ENCODE results near the gene ZBTB20.
"Not testable (repeated sequence)": the region's sequence is repeated elsewhere in the genome, so short reads cannot be mapped to it uniquely, and the experiment has no call there.

The ZBTB20 gene

DNA sequence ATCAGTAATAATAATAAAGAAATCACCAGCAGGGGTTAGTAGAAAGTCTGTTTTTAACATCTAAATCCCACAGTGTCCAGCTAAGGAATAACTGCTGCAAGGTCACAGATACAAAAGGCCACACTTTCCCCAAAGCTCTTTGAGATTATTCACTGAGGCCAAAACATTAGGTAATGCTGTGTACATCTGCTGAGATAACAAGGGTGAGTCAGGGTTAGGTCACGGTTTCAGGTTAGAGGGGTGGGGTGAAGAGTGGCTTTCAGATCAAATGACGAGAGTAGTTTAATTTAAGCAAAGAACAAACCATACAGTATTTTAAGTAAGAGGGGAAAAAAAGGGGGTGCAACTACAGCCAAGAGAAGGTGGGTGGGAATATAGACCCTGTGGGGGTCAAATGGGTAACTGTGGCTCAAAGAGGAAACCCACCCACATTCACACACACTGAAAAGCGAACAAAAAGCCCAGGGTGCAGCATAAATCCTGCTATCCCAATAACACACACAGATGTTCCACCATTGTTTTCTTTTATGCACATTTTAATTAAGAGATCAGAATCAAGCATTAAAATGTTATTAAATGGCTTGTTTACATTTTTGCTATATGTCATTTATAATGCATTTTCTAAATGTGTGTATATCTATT is 440.4 kb downstream of the ZBTB20 start:
- DNase-seq: no peak

DNA sequence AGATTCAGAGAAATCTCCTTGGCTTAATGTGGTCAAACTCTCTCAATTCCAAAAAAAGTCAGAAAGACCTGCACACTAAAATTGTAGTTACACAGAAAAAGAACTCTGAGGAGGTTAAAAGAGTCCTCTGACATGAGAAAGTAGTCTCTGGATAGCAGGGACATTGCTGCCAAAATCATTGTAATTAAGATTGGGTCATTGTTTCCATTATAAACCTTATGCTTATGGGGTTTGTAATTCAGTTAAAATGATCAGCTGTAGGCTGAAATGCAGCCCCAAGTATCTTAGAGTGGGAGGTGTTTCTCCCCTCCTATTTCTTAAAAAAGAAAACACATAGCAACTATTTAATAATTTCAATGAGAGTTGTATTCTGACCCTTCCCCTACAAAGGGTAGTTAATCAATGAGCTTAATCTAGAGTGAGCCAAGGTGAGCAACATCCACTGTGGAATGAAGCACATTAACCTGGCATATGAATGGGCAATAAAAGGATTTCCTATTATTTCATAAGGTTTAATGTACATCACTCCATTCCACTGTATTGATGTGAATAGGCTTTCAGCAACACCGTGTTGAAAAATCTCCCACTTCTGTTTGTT is 446.4 kb downstream of the ZBTB20 start:
- DNase-seq: no peak

DNA sequence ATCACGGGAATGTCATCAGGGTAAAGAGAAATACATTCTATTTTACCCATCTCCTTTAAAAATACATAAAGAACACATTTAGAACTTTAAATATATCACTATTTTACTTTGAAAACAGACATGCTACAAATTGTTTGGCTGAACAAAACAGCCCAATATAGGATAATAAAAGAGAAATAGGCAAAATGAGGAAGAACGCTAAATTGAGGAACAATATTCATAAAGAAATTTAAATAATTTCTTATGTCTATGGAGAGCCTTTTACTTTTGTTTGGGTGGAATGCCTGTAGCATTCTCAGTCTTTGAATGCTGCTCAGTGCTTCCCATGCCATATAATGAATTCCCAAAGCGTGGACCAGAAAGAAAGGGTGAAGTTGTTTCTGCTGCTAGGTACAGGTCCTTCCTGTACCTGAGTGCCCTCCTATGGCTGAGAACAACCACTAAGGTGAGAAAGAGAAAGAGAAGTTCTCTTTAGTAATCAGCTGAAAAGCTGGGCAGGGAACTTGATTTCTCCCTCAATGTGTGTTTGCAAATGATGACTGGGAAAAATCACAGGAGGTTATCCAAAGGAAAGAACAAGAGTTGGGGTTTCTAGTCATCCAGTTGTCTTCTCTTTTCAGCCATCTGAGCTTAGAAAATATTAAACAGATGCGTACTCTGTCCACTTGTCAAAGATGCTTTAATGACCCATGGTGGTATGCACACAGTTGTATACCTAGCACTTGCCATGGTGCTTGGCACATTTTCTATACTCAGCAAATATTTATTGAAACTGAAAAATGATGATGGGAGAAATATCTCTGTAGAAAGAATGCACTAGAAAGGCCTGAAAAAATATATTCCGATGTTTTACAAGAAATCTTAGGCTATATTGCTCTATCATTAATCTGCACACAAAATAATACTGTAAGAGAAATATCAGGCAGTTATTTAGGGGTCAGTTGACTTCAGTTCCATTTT is 448.7 kb downstream of the ZBTB20 start:
- DNase-seq: no peak

DNA sequence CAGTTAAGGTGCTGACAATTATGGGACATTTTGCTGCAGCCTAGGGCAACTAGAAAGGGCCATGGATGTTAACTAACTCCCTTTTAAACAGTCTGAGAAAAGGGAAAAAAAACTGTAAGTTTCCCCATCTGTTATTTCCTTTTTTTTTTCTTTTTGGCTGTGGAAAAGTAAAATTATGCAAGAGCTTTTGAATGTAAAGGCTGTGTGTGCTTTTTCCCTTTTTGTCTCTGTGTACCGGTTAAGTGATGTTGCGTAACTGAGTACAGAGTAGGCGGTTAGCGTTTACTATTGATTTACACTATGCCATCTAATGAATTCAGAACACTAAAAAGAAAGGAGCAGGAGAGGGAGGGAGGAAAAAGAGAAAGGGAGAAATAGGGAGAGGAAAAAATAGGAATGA is 449.7 kb downstream of the ZBTB20 start:
- DNase-seq: no peak

DNA sequence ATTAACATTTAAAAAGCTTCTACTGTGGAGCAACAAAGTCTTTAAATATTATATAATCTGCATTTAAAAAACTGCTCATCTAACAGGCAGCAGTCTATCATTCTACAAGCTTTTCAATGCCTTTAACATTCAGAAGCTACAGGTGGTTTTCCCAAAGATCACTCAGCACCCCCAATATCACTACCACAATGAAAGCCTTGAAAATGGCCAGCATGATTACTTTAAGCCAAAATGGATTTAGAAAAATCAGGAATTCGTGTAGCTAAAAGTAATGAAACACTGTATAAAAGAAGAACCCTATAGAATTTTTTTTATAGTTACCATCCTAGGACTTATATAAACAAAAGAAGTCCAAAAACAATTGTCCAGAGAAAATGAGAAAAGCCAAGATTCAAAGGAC is 452.8 kb downstream of the ZBTB20 start:
- DNase-seq: no peak

DNA sequence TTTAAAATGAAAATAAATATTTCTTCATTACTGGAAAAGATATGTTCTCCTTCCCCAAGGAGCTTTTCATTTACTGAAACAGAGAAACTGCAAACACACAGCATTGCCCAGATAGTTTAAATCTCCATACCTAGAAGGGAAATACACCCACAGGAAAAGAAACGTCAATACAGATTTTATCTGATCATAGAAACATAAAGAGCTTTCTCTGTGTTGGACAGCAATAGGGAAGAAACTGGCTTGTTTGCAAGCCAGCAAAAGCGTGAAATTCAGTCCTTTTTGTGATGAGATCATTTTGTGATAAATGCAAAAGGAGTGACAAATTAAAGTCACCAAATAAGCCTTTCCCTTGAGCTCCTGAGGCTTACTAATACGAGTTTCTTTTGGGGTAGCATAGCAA is 455.2 kb downstream of the ZBTB20 start:
- no peak for DNase-seq

DNA sequence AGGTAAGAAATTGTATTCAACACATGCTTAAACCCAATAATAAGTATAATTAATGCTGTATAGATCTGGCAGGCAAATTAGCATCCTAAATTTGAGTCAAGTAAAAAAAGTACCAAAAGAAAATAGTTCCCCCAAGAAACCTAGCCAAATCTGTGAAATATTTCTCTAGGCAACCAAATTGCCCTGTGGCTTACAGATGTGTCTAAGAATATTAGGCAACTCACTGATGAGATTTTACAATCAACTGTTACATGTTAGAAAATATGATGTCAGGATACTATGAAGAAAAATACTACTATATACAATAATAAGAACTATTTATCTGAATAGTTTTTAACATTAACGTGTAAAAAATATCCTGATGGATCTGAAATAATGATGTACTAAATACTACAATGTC is 456.2 kb downstream of the ZBTB20 start:
- DNase-seq: no peak

DNA sequence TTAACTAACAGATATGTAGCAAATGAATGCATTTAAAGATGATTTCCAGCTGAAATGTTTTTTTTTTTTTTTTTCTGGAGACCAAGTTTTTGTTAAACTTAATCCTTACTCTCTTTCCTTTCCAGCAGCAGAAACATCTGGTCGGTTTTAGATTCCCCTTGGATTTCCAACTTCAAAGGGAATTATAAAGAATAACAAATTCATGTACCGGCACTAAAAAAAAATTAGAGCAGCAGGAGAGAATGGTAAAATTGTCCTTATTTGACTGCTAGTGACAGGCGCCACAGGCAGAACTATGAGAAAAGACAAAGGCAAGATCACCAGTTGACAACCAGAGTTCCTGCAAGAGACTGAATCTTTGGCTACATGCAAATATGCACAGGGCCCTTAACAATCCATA is 459.9 kb downstream of the ZBTB20 start:
- no peak for DNase-seq

DNA sequence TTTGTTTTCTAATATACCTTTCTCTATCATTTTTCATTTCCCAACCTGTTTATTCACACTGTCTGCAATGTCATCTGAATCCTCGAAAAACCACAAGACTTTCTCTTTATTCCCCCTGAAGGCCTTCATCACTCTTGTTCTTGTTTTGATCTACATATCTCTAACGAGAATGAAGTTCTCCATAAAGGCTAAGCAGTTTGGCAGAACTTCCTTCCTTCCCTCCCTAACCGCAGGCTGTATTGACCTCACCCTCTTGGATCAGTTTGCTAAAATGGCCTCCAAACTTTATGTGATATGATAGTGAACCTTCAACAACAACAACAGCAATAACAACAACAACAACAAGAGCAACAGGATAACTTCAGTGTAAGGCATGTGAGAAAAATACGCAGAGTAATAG is 460.5 kb downstream of the ZBTB20 start:
- no peak for DNase-seq

DNA sequence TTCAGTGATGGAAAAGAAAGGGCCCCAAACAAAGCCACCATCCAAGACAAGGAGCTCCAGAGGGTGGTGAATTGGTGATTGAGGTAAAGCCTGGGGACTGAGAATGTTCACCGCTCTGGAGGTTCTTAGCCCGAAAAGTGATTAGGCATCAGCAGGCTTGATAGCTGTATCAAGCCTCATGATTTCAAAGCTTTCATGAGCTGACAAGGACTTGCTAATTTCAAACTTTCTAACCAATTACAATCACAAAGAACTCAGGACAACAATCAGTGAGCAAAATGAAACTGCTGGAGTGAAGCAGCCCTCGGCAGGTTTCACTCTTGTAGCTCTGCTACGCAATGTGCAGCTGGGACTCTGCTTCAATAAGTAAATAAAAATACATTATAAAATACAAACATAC is 461.9 kb downstream of the ZBTB20 start:
- no peak for DNase-seq

DNA sequence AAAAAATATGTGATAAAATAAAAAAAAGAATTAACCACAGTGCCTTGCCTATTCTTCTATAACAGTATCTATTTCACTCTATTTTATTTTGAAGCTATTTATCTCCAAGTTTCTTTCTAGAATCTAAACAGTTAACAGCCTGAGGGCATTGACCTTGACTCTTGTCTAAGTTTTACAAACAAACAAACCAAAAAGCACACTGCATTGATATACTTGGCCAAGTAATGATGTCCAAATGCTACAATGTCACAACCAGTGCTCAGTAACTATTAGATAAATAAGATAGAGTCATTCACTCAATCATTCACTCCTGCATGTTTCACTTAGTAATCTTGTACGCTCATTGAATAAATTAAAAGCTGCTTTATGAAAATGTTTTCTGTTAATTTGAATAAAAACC is 466.8 kb downstream of the ZBTB20 start:
- DNase-seq: no peak

DNA sequence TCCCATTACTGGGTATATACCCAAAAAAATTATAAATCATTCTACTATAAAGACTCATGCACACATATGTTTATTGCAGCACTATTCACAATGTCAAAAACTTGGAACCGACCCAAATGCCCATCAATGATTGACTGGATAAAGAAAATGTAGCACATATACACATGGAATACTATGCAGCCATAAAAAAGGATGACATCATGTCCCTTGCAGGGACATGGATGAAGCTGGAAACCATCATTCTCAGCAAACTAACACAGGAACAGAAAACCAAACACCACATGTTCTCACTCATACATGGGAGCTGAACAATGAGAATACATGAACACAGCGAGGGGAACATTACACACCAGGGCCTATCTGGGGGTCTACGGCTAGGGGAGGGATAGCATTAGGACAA is 467.3 kb downstream of the ZBTB20 start:
- DNase-seq: not testable (repeated sequence)

DNA sequence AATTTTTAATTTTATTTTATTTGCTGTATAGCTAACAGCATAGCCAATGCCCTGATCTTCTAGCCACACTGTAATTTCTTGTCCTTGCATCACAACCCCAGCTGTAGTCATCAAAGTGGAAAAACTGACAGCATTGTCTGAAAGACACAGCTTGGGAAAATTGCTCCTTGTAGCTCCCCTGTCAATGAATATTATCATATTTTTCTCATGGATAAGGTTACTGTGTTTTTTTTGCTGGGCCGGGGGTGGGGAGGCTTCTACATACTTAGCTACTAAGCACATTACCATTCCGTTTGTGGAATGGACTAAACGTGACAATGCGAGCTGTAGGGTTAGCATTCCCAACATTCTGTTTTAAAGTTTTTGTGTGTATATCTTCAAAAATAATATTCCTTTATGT is 472.0 kb downstream of the ZBTB20 start:
- no peak for DNase-seq

DNA sequence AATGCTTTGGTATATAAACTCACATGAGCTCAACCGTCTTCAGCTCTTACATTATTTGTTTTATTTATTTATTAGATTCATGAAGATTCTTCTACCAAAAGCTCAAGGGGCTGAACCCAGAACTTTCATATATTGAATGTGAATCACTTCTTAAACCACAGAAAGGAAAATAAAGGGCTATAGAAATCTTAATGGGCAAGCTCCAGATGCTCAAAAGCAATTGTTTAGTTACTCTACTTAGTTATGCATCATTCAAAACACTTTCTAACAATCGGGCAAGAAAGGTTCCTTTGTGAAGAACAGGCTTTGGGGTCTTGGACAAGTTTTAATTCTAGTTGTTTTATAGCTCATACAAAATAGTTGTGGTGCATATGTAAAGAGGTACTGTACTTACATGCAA is 473.1 kb downstream of the ZBTB20 start:
- DNase-seq: no peak

DNA sequence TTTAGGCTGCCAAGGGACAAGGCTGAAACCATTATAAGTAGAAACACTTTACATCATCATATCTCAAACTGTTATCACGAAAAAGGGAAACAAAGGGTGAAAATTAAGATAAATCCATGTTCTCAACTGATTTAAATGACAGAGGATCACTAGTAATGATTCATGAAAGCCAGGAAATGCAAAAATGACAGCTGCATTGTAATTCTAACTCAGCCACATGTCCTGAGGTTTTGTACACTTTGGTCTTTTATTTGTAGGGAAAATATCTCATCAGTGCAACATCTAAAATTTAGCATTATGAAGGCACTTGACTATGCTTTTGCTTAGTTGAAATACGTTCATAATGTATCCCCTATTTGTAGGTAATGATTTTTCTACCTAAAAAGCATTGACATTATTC is 473.6 kb downstream of the ZBTB20 start:
- no peak for DNase-seq

DNA sequence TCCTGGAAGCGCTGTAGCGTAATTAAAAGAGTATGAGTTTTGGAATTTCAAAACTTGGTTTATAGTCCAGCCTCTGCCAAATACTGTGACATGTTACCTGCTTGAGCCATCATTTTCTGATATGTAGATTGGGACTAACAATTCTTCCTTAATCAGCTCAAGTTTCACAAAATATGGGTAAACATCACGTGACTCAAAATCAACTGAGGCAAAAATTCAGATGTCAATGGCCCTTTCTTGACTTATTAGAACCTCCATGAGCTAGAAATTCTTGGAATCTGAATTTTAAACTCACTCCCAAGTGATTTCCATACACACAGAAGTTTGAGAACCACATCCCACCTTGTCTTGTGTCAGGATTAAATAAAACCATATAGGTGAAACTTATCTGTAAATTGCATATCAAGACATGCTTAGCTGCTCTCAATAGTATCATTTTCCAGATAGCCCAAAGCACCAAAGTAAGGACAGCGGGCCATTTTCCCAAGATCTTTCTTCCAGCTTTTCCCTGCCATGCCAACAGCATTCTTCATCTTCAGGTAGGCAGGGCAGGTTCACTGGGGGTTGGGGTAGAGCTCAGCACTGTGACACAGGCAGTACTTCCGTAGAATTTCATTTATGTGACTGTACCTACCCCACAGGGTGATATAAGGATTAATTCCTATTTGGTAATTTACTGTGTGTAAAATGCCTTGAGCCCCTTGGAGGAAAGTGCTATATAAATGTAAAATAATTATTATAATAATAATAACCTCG is 474.2 kb downstream of the ZBTB20 start:
- DNase-seq: no peak

DNA sequence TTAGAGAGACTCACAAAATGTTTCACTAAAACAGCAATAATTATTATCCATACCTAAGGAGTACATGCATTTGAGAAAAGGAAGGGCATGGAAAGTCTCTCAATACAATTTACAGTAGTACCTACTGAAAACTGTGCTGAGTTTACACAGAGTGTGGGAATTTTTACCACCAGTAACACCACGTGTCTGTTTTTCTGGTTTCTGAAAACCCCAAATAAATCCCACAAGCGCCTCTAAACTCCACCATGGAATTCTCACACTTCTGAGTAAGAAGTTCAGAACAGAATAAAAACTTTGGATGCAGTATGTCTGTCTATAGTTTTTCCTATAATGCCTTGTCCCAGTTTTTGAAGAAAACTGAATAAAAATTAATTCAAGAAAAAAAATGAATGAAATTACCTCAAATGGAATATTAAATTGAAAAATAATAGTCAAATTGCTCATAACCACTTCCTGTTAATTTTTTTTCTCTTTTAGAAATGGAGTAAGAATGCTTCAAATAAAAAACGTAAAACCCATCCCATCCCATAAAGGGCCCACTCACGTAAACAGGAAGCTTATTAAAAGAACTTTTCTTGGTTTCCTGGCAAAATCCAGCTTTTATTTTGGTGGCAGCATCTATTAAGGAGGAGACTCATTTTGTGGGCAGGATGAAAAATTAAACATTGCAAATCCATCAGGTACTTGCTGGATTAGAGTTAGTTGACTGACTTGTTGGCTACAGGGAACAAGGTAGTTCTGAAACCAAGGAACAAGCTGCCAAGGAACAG is 475.2 kb downstream of the ZBTB20 start:
- no peak for DNase-seq

DNA sequence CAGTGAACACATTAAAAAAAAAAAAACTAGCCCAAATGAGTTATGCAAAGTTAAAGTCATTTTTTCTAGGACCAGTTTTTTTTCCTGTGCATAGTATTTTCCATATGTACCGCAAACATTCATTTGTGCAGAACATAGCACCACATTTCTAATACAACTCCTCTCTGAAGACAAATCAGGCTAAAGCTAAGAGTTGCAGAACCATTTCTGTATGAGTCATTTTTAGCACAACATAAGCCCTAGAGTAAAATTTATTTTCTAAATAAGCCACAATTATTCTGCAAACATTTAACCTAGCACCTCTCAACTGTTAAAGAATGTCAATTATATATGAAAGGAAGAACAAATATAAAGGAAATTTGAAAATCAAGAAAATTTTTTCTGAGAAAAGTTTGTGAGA is 477.5 kb downstream of the ZBTB20 start:
- no peak for DNase-seq

DNA sequence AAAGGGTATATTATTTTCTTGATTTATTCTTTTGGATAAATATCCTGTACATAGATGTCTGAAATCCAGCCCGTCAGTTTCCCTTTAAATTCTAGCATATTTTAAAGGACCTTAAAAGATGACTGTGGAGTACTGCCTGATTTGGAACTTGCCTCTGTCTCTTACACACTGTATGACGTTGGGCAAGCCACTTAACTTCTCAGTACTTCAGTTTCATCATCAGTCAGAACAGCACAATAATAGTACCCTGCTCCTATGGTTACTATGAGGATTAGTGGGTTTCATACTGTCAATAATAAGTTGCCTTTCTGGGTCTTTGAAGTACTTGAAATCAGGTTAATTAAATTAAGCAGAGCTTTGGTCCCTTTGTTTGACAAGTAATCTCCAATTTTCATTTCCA is 479.0 kb downstream of the ZBTB20 start:
- no peak for DNase-seq

DNA sequence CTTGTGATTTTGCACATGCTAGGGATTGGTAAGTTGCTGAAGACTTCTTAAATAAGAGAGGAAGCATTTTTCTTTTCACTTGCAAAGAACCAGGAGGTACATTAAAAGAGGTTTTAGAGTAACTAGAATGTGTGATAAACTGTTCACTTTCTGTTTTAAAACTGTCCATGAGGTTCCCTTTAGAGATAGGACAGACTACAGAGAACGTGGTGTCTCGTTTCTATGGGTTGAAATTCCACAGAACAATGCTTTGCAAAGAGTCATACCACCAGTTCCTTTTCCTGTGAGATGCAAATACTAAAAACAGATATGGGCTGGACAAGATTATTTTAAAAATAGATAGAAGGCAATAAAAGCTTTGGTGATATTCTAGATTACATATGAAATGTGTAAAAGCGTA is 480.5 kb downstream of the ZBTB20 start:
- no peak for DNase-seq

DNA sequence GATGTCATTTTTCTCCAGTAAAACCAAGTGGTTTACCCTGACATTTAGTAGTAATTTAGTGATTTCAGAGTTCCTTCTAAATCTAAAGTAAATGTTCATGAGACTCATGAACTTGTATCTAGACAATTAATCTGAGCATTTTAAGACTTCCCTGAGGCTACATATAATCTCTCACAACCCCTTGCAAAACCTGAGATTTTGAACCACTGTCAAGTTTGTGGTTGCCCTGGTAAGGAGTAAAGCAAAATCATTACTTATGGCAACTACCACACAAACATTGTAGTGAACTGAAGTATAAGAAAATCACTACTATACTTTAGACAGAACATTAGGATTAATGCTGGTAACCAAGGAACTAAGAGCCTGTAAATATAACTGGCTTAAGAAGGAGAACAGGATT is 483.1 kb downstream of the ZBTB20 start:
- DNase-seq: no peak

DNA sequence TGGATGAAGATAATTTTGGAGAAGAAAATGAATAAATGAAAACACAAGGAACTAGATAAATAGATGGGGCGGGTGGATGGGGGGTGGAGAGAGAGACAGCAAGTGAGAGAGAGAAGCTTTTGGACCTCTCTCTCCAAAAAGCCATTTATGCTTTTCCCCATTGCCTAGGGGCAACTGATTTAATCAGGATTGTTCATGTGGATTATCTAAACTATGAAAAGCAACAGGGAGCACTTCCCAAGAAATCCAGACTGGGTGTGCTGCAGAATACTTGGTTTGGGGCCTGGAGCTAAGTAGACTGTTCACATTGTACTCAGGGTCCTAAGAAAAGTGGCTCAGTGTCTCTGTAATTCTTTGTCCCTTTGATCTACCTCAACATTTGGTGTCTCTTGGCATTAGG is 486.3 kb downstream of the ZBTB20 start:
- DNase-seq: no peak

DNA sequence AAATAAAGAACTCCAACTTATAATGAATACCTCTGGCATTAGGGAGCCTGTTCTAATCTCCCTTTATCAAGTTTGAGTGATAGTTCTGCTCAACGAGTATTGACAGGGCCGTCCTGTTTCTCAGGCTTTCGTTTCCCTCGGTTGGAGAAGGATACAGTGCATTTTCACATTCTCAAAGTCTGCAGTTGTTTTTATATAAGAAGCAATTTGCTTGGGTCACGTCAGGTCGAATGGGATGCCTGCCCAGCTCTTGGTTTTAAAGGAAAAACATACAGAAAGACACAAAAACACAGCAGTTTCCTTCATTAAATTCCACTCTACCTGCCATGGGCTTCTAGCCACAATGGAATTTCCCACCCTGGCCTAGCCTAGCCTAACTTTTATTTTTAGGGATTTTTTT is 487.0 kb downstream of the ZBTB20 start:
- no peak for DNase-seq

Data from NCI-H2081 treated with DMSO at 0.1 percent for 48 hours (cell line).